Panc1 (cell line): ENCODE results near the gene TNIK. TPM values are rescaled to one million over a fixed set of nuclear protein-coding genes. Genes with fewer than 3 reads are reported as not detected.

Experiments
- ATAC-seq: fragments of 200-7000 bp; cut with Tn5 transposase; 2 replicates; pipeline ENCODE4 v1.9.1; 2020; ENCODE audit warnings: mild to moderate bottlenecking, moderate library complexity
- BruUV-seq: library from RNA; stranded (reverse); fragments of 400-500 nt; replicated peaks from 2 replicates; lab custom pipeline; 2021; lab: Mats Ljungman, UMichigan
- CTCF ChIA-PET: fragments of 300-600 bp; sonication (Branson Sonifier 250); formaldehyde crosslinking; loops from one replicate; lab custom pipeline; 2022; ENCODE audit warnings: antibody characterized with exemption; lab: Charles Lee
- POLR2A ChIA-PET: fragments of 300-600 bp; sonication (Branson Sonifier 250); formaldehyde crosslinking; loops from one replicate; lab custom pipeline; 2022; ENCODE audit warnings: antibody characterized with exemption; lab: Charles Lee
- DNase-seq: peaks from one replicate; pipeline ENCODE4 v3.0.0-alpha.2; 2010; ENCODE audit warnings: low read depth, low spot score
- H3K27ac ChIP-seq: 2 replicates; pipeline ENCODE4 v1.5.1; 2011; ENCODE audit warnings: mild to moderate bottlenecking, low read length, inconsistent platforms
- H3K27me3 ChIP-seq: fragments of 200-500 bp; sonication (Bioruptor generic); 2 replicates; pipeline ENCODE4 v1.6.0; 2014; ENCODE audit warnings: low read length, inconsistent platforms; ENCODE audit not compliant: control insufficient read depth, insufficient read depth
- H3K36me3 ChIP-seq: fragments of 200-500 bp; sonication (Bioruptor generic); 2 replicates; pipeline ENCODE4 v1.5.1; 2014; ENCODE audit warnings: inconsistent platforms, mild to moderate bottlenecking, low read length, moderate library complexity; ENCODE audit not compliant: control insufficient read depth, insufficient read depth
- H3K4me1 ChIP-seq: 2 replicates; pipeline ENCODE4 v1.5.1; 2011; ENCODE audit warnings: inconsistent platforms, mild to moderate bottlenecking, low read length, moderate library complexity; ENCODE audit not compliant: control insufficient read depth, insufficient read depth
- H3K4me3 ChIP-seq, 2 experiments: 2 replicates each; pipeline ENCODE4 v1.5.1; 2011 to 2012; ENCODE audit warnings: low read depth in 2 of 2, low read length in 2 of 2, mild to moderate bottlenecking in 2 of 2, inconsistent platforms in 1 of 2, moderate library complexity in 1 of 2
- H3K9me3 ChIP-seq: fragments of 200-500 bp; sonication (Bioruptor generic); 2 replicates; pipeline ENCODE4 v1.5.1; 2014; ENCODE audit warnings: low read depth, mild to moderate bottlenecking, inconsistent platforms, low read length, moderate library complexity; ENCODE audit not compliant: control insufficient read depth, insufficient read depth
- POLR2AphosphoS5 ChIP-seq: IDR thresholded peaks from 2 replicates; pipeline ENCODE4 v1.6.1; 2012; ENCODE audit warnings: mild to moderate bottlenecking, low read depth, low read length, moderate library complexity
- SIN3A ChIP-seq: IDR thresholded peaks from 2 replicates; pipeline ENCODE4 v1.6.1; 2012; ENCODE audit warnings: low read depth, mild to moderate bottlenecking, low read length, moderate library complexity, borderline replicate concordance; ENCODE audit not compliant: insufficient read depth
- TCF7L2 ChIP-seq: IDR thresholded peaks from 2 replicates; pipeline ENCODE4 v1.6.1; 2011; ENCODE audit warnings: mild to moderate bottlenecking, low read depth, low read length, inconsistent platforms
- in situ Hi-C: cut with HindIII; loops from 2 replicates; pipeline ENCODE4 v1.10.0; 2016; ENCODE audit warnings: low sequenced_read_pairs, low pct_unique_long_range_greater_than_20kb
- intact Hi-C: fragments of 100-400 bp; cut with micrococcal nuclease; formaldehyde crosslinking; loops from one replicate; pipeline ENCODE4 v1.10.0; 2022; ENCODE audit not compliant: unreplicated experiment
- total RNA-seq: library from RNA; stranded (reverse); gene quantifications from one replicate; pipeline ENCODE4 v1.2.1, GENCODE V29; 2021; ENCODE audit not compliant: unreplicated experiment
- TF ChIP-seq, protein P1 (sequence below): fragments of 450-650 bp; IDR thresholded peaks from 2 replicates; pipeline ENCODE4 v1.5.1; 2017; ENCODE audit warnings: mild to moderate bottlenecking
- TF ChIP-seq, protein P2 (sequence below), 2 experiments: IDR thresholded peaks; 2 replicates each; pipeline ENCODE4 v1.6.1; 2011 to 2012; ENCODE audit warnings: low read depth in 2 of 2, control low read depth in 1 of 2, low read length in 1 of 2, mild to moderate bottlenecking in 1 of 2, moderate library complexity in 1 of 2; ENCODE audit not compliant: insufficient read depth in 1 of 2

The TNIK gene
- total RNA-seq, 1 experiment from 2014 or later, result 1.9 TPM

DNA sequence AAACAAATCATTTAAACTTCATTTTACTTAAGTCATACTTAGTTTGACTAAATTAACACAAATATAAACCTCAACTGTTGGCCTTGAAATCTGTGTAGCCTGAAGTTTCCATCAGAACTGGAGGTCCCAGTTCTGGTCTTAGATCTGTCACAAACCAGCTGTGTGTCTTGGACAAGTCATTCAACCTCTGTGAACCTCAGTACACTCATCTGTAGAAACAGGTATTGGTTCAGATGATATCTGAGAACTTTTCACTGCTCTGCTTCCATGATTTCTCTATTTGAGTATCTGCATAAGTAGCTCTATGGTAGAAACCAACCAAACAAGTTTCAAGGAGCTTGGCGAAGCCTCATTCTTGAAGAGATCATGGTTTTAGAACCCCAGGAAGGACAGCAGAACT, 373.3 kb downstream of the TNIK start:
- CTCF ChIA-PET, result no interaction called here
- POLR2A ChIA-PET, result no interaction called here
- Histone ChIP-seq H3K27ac (no peak overlapping the region), H3K36me3 (no peaks in the 10 kb centered on the region), H3K4me1 (no peaks in the 10 kb centered on the region), H3K4me3 (no peak overlapping the region), H3K27me3 (0 out of 2 replicates have a peak, but pooled peaks cover 5% of the 10 kb centered on the region), H3K9me3 (no peaks in the 10 kb centered on the region)
- TF ChIP-seq, protein P1, sequence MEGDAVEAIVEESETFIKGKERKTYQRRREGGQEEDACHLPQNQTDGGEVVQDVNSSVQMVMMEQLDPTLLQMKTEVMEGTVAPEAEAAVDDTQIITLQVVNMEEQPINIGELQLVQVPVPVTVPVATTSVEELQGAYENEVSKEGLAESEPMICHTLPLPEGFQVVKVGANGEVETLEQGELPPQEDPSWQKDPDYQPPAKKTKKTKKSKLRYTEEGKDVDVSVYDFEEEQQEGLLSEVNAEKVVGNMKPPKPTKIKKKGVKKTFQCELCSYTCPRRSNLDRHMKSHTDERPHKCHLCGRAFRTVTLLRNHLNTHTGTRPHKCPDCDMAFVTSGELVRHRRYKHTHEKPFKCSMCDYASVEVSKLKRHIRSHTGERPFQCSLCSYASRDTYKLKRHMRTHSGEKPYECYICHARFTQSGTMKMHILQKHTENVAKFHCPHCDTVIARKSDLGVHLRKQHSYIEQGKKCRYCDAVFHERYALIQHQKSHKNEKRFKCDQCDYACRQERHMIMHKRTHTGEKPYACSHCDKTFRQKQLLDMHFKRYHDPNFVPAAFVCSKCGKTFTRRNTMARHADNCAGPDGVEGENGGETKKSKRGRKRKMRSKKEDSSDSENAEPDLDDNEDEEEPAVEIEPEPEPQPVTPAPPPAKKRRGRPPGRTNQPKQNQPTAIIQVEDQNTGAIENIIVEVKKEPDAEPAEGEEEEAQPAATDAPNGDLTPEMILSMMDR, result no peak
- no peak for TF ChIP-seq POLR2AphosphoS5
- no peak for TF ChIP-seq SIN3A
- TF ChIP-seq, protein P2, sequence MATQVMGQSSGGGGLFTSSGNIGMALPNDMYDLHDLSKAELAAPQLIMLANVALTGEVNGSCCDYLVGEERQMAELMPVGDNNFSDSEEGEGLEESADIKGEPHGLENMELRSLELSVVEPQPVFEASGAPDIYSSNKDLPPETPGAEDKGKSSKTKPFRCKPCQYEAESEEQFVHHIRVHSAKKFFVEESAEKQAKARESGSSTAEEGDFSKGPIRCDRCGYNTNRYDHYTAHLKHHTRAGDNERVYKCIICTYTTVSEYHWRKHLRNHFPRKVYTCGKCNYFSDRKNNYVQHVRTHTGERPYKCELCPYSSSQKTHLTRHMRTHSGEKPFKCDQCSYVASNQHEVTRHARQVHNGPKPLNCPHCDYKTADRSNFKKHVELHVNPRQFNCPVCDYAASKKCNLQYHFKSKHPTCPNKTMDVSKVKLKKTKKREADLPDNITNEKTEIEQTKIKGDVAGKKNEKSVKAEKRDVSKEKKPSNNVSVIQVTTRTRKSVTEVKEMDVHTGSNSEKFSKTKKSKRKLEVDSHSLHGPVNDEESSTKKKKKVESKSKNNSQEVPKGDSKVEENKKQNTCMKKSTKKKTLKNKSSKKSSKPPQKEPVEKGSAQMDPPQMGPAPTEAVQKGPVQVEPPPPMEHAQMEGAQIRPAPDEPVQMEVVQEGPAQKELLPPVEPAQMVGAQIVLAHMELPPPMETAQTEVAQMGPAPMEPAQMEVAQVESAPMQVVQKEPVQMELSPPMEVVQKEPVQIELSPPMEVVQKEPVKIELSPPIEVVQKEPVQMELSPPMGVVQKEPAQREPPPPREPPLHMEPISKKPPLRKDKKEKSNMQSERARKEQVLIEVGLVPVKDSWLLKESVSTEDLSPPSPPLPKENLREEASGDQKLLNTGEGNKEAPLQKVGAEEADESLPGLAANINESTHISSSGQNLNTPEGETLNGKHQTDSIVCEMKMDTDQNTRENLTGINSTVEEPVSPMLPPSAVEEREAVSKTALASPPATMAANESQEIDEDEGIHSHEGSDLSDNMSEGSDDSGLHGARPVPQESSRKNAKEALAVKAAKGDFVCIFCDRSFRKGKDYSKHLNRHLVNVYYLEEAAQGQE (IDR thresholded peaks at IDR 0.05; ENCODE audit: insufficient read depth in 1 of 2, low read depth in 2 of 2, low read length in 1 of 2), result no peak
- TF ChIP-seq TCF7L2, result no peak
- DNase-seq (no peak), ATAC-seq (no peak)
- intact Hi-C loops, result no loop called here
- BruUV-seq, result no TSS peak
- in situ Hi-C loops, result no loop called here

DNA sequence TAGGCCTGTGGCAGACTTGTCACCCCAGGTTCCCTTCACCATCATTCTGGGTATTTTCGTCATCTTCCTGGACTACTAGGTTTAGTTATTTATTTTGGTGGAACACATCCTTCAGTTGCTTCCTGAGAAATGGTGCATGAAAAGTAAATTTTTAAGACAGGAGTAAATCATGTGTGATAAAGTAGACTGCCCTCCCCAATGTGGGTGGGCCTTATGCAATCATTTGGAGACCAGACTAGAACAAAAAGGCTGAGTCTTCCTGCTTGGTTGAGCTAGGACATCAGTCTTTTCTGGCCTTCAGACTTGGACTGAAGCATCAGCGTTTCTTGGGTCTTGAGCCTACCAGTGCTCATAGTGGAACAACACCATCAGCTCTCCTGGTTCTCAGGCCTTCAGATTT, 382.9 kb downstream of the TNIK start:
- H3K27me3 ChIP-seq, result no peaks in the 10 kb centered on the region
- no peak overlapping the region for H3K4me3 ChIP-seq
- H3K27ac ChIP-seq, result no peak overlapping the region
- TF ChIP-seq POLR2AphosphoS5 (no peak), SIN3A (no peak), TCF7L2 (no peak)
- TF ChIP-seq, protein P1, result no peak
- TF ChIP-seq, protein P2 (IDR thresholded peaks at IDR 0.05; ENCODE audit: insufficient read depth in 1 of 2, low read depth in 2 of 2, low read length in 1 of 2), result no peak
- no TSS peak for BruUV-seq
- intact Hi-C loops (no loop called here), in situ Hi-C loops (no loop called here)
- H3K4me1 ChIP-seq, result no peaks in the 10 kb centered on the region
- no peak for ATAC-seq
- ChIA-PET POLR2A (no interaction called here), CTCF (no interaction called here)
- H3K9me3 ChIP-seq, result no peaks in the 10 kb centered on the region
- no peak for DNase-seq
- H3K36me3 ChIP-seq, result no peaks in the 10 kb centered on the region
